ENCODE data around the gene TSPAN9.

DNA sequence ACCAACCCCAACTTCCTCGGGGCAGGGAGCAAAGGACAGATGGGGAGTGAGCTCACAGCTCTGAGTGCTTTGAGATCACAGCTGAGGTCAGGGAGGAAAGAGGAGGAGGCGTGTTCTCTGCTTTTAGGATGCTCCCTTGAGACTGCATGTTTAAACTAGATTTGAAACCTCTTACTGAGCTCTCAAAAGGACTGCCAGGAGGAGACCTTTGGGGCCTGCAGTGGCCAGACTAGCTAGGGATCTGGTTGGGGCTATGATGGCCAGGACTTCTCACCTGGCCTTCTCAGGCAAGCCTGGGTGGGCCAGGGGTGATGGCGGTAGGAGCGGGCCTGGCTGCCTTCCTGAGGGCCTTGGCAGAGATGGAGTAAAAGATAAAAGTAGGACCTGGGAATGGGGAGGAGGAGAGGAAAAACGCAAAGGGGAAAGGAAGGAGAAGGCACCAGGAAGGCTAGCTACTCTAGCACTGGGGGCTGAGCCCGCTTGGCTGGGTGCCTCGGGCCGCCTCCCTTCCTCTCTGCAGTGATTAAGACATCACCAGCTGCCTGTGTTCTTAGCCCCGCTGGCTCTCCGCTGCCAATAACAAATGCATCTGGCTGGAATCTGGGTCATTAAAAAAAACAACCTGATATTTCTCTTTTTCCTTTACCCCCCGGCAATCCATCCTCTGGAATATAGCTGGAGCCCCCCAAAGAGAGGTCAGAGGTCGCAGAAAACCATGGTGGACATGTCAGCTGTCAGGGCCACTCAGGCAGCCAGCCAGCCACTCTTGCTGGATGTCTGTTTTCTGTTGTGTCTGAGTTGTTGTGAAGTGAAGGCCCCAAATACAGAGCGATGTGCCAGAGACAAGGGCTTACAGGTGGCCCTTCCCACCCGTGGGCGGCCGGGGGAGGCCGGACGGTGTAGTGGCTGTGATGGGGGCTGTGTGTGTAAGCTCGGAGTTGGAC lies 141.3 kb downstream of the TSPAN9 start:
- TF ChIP-seq EZH2 (IDR thresholded peaks at IDR 0.05) = no peak
- TF ChIP-seq POLR2AphosphoS5 (IDR thresholded peaks at IDR 0.05; ENCODE audit: borderline replicate concordance, low read depth, low read length) = no peak

Measured in SK-N-MC (cell line).